Tibial nerve (tissue), 4 donors: ENCODE results near the gene TAS2R16. TPM values are rescaled to one million over a fixed set of nuclear protein-coding genes. Genes with fewer than 3 reads are reported as not detected.

Experiments
- DNase-seq, 2 donors: peaks; one replicate each; pipeline ENCODE4 v3.0.0-alpha.2; 2019; ENCODE audit warnings: low spot score in 2 of 2
- H3K27ac ChIP-seq, 4 donors: fragments of 200-600 bp; sonication (generic) in 3 of 4; one replicate each; pipeline ENCODE4 v1.5.1; 2017 to 2019; ENCODE audit warnings: mild to moderate bottlenecking in 1 of 4
- H3K27me3 ChIP-seq, 2 donors: fragments of 200-600 bp; sonication (generic) in 1 of 2; one replicate each; pipeline versions ENCODE4 v1.5.1 to v1.6.0; 2017 to 2019
- H3K36me3 ChIP-seq, 3 donors: fragments of 200-600 bp; sonication (generic); one replicate each; pipeline ENCODE4 v1.5.1; 2018 to 2019
- H3K4me1 ChIP-seq, 4 donors: fragments of 200-600 bp; sonication (generic) in 3 of 4; one replicate each; pipeline ENCODE4 v1.5.1; 2017 to 2019
- H3K4me3 ChIP-seq, 4 donors: fragments of 200-600 bp; sonication (generic) in 3 of 4; one replicate each; pipeline ENCODE4 v1.5.1; 2017 to 2019; ENCODE audit warnings: mild to moderate bottlenecking in 1 of 4, moderate library complexity in 1 of 4
- H3K9me3 ChIP-seq, 4 donors: fragments of 200-600 bp; sonication (generic) in 3 of 4; one replicate each; pipeline ENCODE4 v1.5.1; 2017 to 2019
- CTCF ChIP-seq, 5 experiments: fragments of 200-600 bp in 3 of 5; fragments of 450-650 bp in 2 of 5; sonication (generic) in 3 of 5; IDR thresholded peaks; one replicate each; pipeline ENCODE4 v1.5.1; 2016 to 2019; ENCODE audit warnings: antibody characterized with exemption in 5 of 5, mild to moderate bottlenecking in 3 of 5, moderate library complexity in 2 of 5
- EP300 ChIP-seq, 2 donors: sonication (generic); formaldehyde crosslinking; IDR thresholded peaks; one replicate each; pipeline ENCODE4 v1.6.1; 2017; ENCODE audit warnings: antibody characterized with exemption in 2 of 2, mild to moderate bottlenecking in 1 of 2
- POLR2A ChIP-seq, 2 donors: fragments of 450-650 bp; IDR thresholded peaks; one replicate each; pipeline ENCODE4 v1.6.1; 2017; ENCODE audit warnings: antibody characterized with exemption in 2 of 2, mild to moderate bottlenecking in 2 of 2, moderate library complexity in 2 of 2
- WGBS, 2 donors: methylation state at CpG; one replicate each; pipeline ENCODE4 v1.1.5; 2018; 5-methylcytosine and 5-hydroxymethylcytosine counted together
- total RNA-seq, 4 donors: library from RNA; depleted of rRNA; stranded (reverse); fragments of >200 nt; gene quantifications; one replicate each; pipeline ENCODE4 v1.1.0, GENCODE V29; 2016

The TAS2R16 gene
- total RNA-seq, 4 donors from 2014 or later = not detected

DNA sequence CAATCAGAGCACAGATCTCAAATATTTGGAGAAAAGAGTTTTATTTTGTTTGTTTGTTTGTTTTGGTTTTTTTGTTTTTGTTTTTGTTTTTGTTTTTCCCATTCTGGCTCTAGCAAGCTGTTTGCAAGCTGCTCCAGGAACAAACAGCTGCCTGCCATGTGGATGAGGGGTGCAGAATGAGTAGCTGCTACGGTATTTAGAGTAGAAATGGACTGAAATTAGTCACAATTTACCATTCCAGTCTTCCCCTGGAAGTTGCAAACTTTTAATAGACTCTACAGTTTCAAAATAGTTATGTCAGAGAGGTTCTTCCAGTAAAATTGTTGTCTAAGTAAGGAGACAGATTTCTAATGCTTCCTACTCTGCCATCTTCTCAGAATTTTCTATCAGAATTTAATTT, 27.1 kb upstream of the TAS2R16 start:
- no peak overlapping the region for H3K27ac ChIP-seq
- TF ChIP-seq EP300 (IDR thresholded peaks at IDR 0.05) (no peak), CTCF (IDR thresholded peaks at IDR 0.05) (no peak), POLR2A (IDR thresholded peaks at IDR 0.05) (no peak)
- H3K27me3 ChIP-seq = no peaks in the 10 kb centered on the region
- DNase-seq = no peak
- no peaks in the 10 kb centered on the region for H3K36me3 ChIP-seq
- H3K4me3 ChIP-seq = no peak overlapping the region
- H3K9me3 ChIP-seq = peaks cover 0 to 18% (median 1%) of the 10 kb centered on the region in 4 donors
- WGBS, 2 donors = 53 to 63% methylated on average over 1 of the region's 1 CpG
- no peaks in the 10 kb centered on the region for H3K4me1 ChIP-seq

GRCh38 chr7:123012435-123012834, 16.9 kb upstream of the TAS2R16 start:
- Histone ChIP-seq H3K36me3 (no peaks in the 10 kb centered on the region), H3K4me1 (no peaks in the 10 kb centered on the region), H3K27ac (no peak overlapping the region), H3K4me3 (no peak overlapping the region), H3K9me3 (no peaks in the 10 kb centered on the region), H3K27me3 (no peaks in the 10 kb centered on the region)
- DNase-seq = no peak
- TF ChIP-seq EP300 (IDR thresholded peaks at IDR 0.05) (no peak), CTCF (IDR thresholded peaks at IDR 0.05) (no peak), POLR2A (IDR thresholded peaks at IDR 0.05) (no peak)

GRCh38 chr7:123011766-123012369, 16.4 kb upstream of the TAS2R16 start:
- no peaks in the 10 kb centered on the region for H3K9me3 ChIP-seq
- H3K27ac ChIP-seq = no peak overlapping the region
- TF ChIP-seq POLR2A (IDR thresholded peaks at IDR 0.05) (no peak), EP300 (IDR thresholded peaks at IDR 0.05) (no peak), CTCF (IDR thresholded peaks at IDR 0.05) (no peak)
- no peak for DNase-seq
- no peaks in the 10 kb centered on the region for H3K27me3 ChIP-seq
- H3K4me1 ChIP-seq = no peaks in the 10 kb centered on the region
- no peaks in the 10 kb centered on the region for H3K36me3 ChIP-seq
- 70 to 77% methylated on average over 2 of the region's 2 CpGs for WGBS, 2 donors
- H3K4me3 ChIP-seq = no peak overlapping the region

DNA sequence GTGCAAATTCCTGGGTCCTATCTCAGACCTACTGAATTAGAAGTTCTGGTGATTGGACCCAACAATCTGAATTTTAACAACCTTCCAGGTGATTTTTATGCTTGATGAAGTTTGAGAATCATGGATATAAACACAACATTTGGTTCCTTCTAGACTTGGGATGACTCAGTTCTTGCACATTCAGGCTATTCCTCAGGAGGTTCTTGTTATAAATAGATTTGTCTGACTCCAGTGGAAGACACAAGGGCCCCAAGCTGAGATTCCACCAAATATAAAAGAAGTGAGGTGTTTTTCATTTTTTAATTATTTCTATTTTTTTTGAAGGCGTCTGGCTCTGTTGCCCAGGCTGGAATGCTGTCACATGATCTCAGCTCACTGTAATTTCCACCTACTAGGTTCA, 9.4 kb upstream of the TAS2R16 start:
- no peaks in the 10 kb centered on the region for H3K36me3 ChIP-seq
- 69 to 77% methylated on average over 1 of the region's 1 CpG for WGBS, 2 donors
- H3K4me1 ChIP-seq = peaks cover 0 to 6% (median 0%) of the 10 kb centered on the region in 4 donors
- H3K27me3 ChIP-seq = no peaks in the 10 kb centered on the region
- no peak for DNase-seq
- H3K9me3 ChIP-seq = no peaks in the 10 kb centered on the region
- no peak overlapping the region for H3K4me3 ChIP-seq
- TF ChIP-seq EP300 (IDR thresholded peaks at IDR 0.05) = no peak
- no peak for TF ChIP-seq CTCF (IDR thresholded peaks at IDR 0.05)
- TF ChIP-seq POLR2A (IDR thresholded peaks at IDR 0.05) = no peak
- peak overlapping the region in 2 of 4 donors; percentile 51 to 80 for H3K27ac ChIP-seq

DNA sequence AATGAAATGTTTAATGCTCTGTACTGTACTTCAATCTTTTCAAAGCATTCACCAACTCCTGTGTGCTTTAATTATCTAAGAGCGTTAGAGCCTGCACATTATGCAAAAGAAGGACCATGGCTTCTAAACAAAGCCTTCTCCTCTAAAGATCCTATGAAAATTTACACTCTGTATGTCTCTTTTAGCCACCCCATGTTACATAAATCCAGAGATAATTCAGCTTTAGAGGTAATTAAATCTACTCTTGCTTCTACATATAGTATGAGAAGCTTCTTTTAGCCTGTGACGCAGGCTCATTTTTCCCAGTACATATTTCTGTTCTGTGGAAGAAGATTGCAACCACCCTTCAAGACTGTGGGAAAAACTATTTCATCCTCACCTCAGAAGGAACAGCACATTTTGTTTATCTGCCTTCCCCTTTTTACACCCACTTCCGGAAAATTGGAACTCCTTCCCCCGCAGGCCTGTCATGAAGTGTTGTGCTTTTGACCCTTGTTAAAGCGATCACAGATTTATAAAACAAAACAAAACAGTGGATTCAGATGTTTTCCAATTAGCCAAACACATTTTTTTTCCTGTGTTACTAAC, 8.1 kb upstream of the TAS2R16 start:
- 50 to 51% methylated on average over 5 of the region's 5 CpGs for WGBS, 2 donors
- Histone ChIP-seq H3K27ac (peak overlapping the region in 2 of 4 donors; percentile 56 to 80), H3K27me3 (no peaks in the 10 kb centered on the region), H3K9me3 (no peaks in the 10 kb centered on the region), H3K4me1 (peaks cover 0 to 6% (median 0%) of the 10 kb centered on the region in 4 donors), H3K4me3 (no peak overlapping the region), H3K36me3 (no peaks in the 10 kb centered on the region)
- DNase-seq = no peak
- TF ChIP-seq EP300 (IDR thresholded peaks at IDR 0.05) (peak in 1 of 2 donors; percentile 56), CTCF (IDR thresholded peaks at IDR 0.05) (no peak)
